ENCODE measurements around the gene POU6F2. TPM values are rescaled to one million over a fixed set of nuclear protein-coding genes. Genes with fewer than 3 reads are reported as not detected.
A peak's percentile ranks its signal among the peaks of the same experiment; 100 is the strongest.
"Not testable (repeated sequence)": the region's sequence is repeated elsewhere in the genome, so short reads cannot be mapped to it uniquely, and the experiment has no call there.

The POU6F2 gene
- total RNA-seq: not detected in 2 replicates

- DNase-seq (ENCODE audit: low read depth in 2 of 2): no peak
Measured at GRCh38 chr7:38977685-38978084, at the start of gene POU6F2. TSS of gene POU6F2 (plus strand) at chr7:38977909. CDS start at chr7:38977954, 45 bp downstream.

GRCh38 chr7:38928506-38928905, 49.2 kb upstream of the POU6F2 start:
- DNase-seq (ENCODE audit: low read depth in 2 of 2): no peak

- peak in 1 of 2 donors; percentile 11 for DNase-seq (ENCODE audit: low read depth in 2 of 2)
Measured at GRCh38 chr7:38929460-38930171, 48.1 kb upstream of the POU6F2 start.

GRCh38 chr7:38932509-38933168, 45.1 kb upstream of the POU6F2 start:
- DNase-seq (ENCODE audit: low read depth in 2 of 2): peak; percentile 20 to 46

- DNase-seq (ENCODE audit: low read depth in 2 of 2): no peak
Measured at GRCh38 chr7:38934051-38934450, 43.7 kb upstream of the POU6F2 start.

GRCh38 chr7:38934536-38934935, 43.2 kb upstream of the POU6F2 start:
- no peak for DNase-seq (ENCODE audit: low read depth in 2 of 2)

- DNase-seq (ENCODE audit: low read depth in 2 of 2): no peak
Measured at GRCh38 chr7:38936641-38937040, 41.1 kb upstream of the POU6F2 start.

GRCh38 chr7:38938001-38938485, 39.7 kb upstream of the POU6F2 start:
- DNase-seq (ENCODE audit: low read depth in 2 of 2): peak in 1 of 2 donors; percentile 20

- DNase-seq (ENCODE audit: low read depth in 2 of 2): no peak
Measured at GRCh38 chr7:38938589-38938988, 39.1 kb upstream of the POU6F2 start.

GRCh38 chr7:38940774-38941173, 36.9 kb upstream of the POU6F2 start:
- no peak for DNase-seq (ENCODE audit: low read depth in 2 of 2)

GRCh38 chr7:38942431-38943051, 35.2 kb upstream of the POU6F2 start:
- DNase-seq (ENCODE audit: low read depth in 2 of 2): no peak

GRCh38 chr7:38947541-38947940, 30.2 kb upstream of the POU6F2 start:
- not testable (repeated sequence) for DNase-seq (ENCODE audit: low read depth in 2 of 2)

GRCh38 chr7:38950309-38950708, 27.4 kb upstream of the POU6F2 start:
- no peak for DNase-seq (ENCODE audit: low read depth in 2 of 2)

- no peak for DNase-seq (ENCODE audit: low read depth in 2 of 2)
Measured at GRCh38 chr7:38951213-38951612, 26.5 kb upstream of the POU6F2 start.

GRCh38 chr7:38953227-38953626, 24.5 kb upstream of the POU6F2 start:
- DNase-seq (ENCODE audit: low read depth in 2 of 2): no peak

GRCh38 chr7:38953971-38954370, 23.7 kb upstream of the POU6F2 start:
- no peak for DNase-seq (ENCODE audit: low read depth in 2 of 2)

GRCh38 chr7:38955892-38956291, 21.8 kb upstream of the POU6F2 start:
- no peak for DNase-seq (ENCODE audit: low read depth in 2 of 2)

- DNase-seq (ENCODE audit: low read depth in 2 of 2): no peak
Measured at GRCh38 chr7:38962028-38962427, 15.7 kb upstream of the POU6F2 start.

- DNase-seq (ENCODE audit: low read depth in 2 of 2): no peak
Measured at GRCh38 chr7:38964921-38965320, 12.8 kb upstream of the POU6F2 start.

- DNase-seq (ENCODE audit: low read depth in 2 of 2): no peak
Measured at GRCh38 chr7:38973760-38974159, 3.9 kb upstream of the POU6F2 start.

GRCh38 chr7:38975944-38976392, 1.7 kb upstream of the POU6F2 start:
- no peak for DNase-seq (ENCODE audit: low read depth in 2 of 2)

- no peak for DNase-seq (ENCODE audit: low read depth in 2 of 2)
Measured at GRCh38 chr7:38978491-38978890, 782 bp downstream of the POU6F2 start.
